Astrocyte of the cerebellum (primary cell): ENCODE results near the gene RBM38.
"Not testable (repeated sequence)": the region's sequence is repeated elsewhere in the genome, so short reads cannot be mapped to it uniquely, and the experiment has no call there.

Experiments used
- DNase-seq: peaks from one replicate; pipeline ENCODE4 v3.0.0-alpha.2; 2011; ENCODE audit warnings: low read depth
- H3K4me3 ChIP-seq: 2 replicates; pipeline ENCODE4 v1.5.1; 2011; ENCODE audit warnings: mild to moderate bottlenecking, low read depth, low read length, moderate library complexity
- CTCF ChIP-seq: IDR thresholded peaks from 2 replicates; pipeline ENCODE4 v1.5.1; 2012; ENCODE audit warnings: low read length, low read depth, moderate library complexity, mild to moderate bottlenecking; ENCODE audit errors: missing control alignments
- in situ Hi-C: cut with HindIII; loops from 2 replicates; pipeline ENCODE4 v1.10.0; 2017; ENCODE audit warnings: low sequenced_read_pairs

Gene RBM38

DNA sequence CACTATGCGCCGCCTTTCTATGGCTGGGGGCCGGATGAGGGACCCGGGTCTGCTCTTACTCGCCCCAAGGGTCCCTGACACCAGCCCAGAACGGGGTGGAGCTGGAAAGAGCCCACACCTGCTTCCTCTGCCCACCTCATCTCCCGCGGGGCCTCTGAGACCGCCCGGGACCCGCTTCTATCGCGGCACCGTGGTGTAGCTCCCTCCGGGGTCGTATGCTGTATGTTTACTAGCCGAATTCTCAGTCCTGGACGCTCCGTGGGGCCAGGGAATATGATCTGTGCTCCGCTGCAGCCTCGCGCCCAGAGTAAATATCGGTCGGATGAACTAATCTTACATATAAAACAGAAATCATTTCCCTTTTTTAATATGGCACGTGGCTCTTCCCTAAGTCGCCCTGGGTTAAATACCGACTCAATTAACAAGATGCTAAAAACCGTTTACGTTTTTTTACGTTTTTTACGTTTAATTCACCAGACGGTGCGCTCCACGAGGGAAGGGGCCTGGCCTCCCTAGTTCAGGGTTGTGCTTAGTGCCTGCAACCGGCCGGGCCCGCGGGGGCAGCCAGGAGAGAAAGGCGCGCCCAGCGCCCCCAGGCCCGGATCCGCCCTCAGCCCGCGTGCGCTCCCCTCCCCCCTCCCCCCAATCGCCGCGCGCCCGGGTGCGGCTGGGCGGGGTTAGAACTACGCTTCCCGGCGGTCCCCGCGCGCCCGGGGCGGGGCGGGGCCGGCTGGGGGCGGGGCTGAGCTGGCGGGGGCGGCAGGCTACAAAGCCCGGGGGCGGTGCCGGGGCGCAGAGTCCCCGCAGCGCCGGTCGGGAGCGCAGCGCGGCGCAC lies at the start of gene RBM38:
TSS of gene RBM38 (plus strand) at position 793 of the 835 bp plus-strand sequence. CDS start 186 bp downstream, outside the sequence.
- in situ Hi-C loops: no loop called here
- DNase-seq: no peak
- no peak for TF ChIP-seq CTCF
- H3K4me3 ChIP-seq: peak within 1 kb of the TSS; percentile 59

DNA sequence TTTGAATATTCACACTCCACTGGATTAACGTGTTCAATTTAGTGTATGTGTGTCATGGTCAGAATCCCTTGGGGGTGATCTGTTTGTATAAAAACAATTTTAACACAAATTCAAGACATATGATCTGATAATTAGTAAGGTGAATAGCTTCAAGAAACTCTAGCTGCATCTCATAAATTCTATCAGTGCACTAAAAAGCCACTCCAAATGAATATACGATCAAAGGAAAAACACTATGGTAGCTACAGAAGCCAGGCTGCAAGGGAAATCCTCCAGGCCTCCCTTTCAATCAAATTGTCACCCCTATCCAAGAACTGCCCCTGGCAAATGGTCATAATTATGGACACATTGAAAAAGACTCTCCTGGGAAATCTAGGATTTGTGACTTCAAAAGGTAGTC lies 49.5 kb upstream of the RBM38 start:
- in situ Hi-C loops: no loop called here
- no peak for TF ChIP-seq CTCF
- DNase-seq: no peak
- H3K4me3 ChIP-seq: no peak overlapping the region

DNA sequence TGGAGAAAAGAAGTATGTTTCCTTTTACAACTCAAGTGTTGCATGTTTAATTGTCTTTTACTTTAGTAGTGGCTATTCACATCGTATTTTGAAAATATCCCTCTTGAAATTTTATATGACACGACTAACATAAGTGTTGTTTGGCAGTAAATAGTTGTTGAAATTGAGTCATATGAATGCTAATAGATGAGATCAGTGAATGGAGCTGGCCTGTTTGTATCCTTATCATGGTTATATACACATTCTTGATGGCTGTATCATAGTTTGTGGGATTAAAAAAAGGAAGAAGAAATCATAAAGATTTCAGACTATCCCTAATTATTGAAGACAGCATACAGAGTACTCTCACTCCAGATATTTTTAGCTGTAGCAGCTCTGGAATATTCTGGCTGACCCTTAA lies 48.4 kb upstream of the RBM38 start:
- DNase-seq: no peak
- no peak for TF ChIP-seq CTCF
- in situ Hi-C loops: no loop called here
- no peak overlapping the region for H3K4me3 ChIP-seq

GRCh38 chr20:57346477-57346876 lies 44.7 kb upstream of the RBM38 start:
- TF ChIP-seq CTCF: peak; percentile 62
- no peak overlapping the region for H3K4me3 ChIP-seq
- in situ Hi-C loops: no loop called here
- peak; percentile 57 for DNase-seq

DNA sequence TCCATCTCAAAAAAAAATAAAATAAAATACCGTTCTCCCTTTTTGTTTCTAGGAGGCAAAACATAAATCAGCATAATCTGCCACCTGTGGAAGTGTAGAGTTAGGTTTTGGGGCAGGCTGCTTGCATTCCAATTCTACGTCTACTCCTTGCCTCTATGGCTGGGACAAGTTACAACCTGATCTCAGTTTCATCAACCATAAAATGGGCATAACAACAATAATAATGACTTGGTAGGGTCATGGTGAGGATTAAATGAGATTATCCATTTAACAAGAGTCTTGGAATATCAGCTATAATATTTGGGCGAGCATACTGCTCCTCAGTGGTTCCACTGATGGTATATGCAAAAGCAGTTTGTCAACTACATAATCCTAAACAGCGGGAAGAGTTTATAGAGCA lies 43.8 kb upstream of the RBM38 start:
- in situ Hi-C loops: no loop called here
- DNase-seq: no peak
- TF ChIP-seq CTCF: no peak
- no peak overlapping the region for H3K4me3 ChIP-seq

DNA sequence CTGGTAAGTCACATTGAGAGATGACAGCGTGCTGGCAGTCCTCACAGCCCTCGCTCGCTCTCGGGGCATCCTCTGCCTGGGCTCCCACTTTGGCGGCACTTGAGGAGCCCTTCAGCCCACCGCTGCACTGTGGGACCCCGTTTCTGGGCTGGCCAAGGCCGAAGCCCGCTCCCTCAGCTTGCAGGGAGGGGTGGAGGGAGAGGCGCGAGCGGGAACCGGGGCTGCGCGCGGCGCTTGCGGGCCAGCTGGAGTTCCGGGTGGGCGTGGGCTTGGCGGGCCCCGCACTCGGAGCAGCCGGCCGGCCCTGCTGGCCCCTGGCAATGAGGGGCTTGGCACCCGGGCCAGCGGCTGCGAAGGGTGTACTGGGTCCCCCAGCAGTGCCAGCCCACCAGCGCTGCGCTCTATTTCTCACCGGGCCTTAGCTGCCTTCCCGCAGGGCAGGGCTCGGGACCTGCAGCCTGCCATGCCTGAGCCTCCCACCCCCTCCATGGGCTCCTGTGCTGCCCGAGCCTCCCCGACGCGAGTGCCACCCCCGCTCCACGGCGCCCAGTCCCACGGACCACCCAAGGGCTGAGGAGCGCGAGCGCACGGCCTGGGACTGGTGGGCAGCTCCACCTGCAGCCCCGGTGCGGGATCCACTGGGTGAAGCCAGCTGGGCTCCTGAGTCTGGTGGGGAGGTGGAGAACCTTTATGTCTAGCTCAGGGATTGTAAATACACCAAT lies 42.8 kb upstream of the RBM38 start:
- in situ Hi-C loops, DNase-seq, H3K4me3 ChIP-seq: not testable (repeated sequence)

DNA sequence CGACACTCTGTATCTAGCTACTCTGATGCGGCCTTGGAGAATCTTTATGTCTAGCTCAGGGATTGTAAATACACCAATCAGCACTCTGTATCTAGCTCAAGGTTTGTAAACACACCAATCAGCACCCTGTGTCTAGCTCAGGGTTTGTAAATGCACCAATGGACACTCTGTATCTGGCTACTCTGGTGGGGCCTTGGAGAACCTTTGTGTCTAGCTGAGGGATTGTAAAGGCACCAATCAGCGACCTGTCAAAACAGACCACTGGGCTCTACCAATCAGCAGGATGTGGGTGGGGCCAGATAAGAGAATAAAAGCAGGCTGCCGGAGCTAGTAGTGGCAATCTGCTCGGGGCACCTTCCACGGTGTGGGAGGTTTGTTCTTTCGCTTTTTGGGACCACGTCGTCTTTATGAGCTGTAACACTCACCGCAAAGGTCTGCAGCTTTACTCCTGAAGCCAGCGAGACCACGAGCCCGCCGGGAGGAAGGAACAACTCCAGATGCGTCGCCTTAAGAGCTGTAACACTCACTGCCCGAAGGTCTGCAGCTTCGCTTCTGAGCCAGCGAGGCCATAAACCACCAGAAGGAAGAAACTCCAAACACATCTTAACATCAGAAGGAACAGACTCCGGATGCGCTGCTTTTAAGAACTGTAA lies 42.1 kb upstream of the RBM38 start:
- H3K4me3 ChIP-seq, in situ Hi-C loops, DNase-seq: not testable (repeated sequence)
